ENCODE data around the gene LIPI.
"Not testable (repeated sequence)": the region's sequence is repeated elsewhere in the genome, so short reads cannot be mapped to it uniquely, and the experiment has no call there.

LIPI gene

DNA sequence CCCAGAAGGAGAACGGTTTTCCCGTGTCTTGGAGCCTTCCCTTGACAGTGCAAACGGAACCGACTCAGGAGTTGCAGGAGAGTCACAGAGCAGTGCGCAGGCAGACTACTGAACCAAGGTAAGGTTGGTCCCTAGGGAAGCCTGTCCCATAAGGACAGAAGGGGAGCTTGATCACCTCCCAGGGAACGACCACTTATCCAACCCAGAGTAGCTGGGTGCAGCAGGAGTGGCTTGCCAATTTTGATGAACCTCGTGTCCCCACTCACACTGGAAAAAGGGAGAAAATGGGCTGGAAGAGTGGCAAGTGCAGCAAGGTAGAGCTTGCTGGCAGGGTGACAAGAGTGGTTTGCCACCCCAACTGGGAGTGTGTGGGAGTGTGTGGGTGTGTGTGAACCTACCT, 95.1 kb downstream of the LIPI start:
- no peak for ATAC-seq

GRCh38 chr21:14114251-14114650, 96.5 kb downstream of the LIPI start:
- no peak for ATAC-seq
- TF ChIP-seq TCF4 (CRISPR knock-in tag; IDR thresholded peaks at IDR 0.05; ENCODE audit: borderline replicate concordance) (no peak), ZNF8 (CRISPR knock-in tag; IDR thresholded peaks at IDR 0.05) (no peak), ISL1 (CRISPR knock-in tag; IDR thresholded peaks at IDR 0.05) (no peak), TOX (CRISPR knock-in tag; IDR thresholded peaks at IDR 0.05; ENCODE audit: borderline replicate concordance) (no peak), PPARA (CRISPR knock-in tag; IDR thresholded peaks at IDR 0.05; ENCODE audit: borderline replicate concordance) (no peak), SNAI2 (CRISPR knock-in tag; IDR thresholded peaks at IDR 0.05) (no peak), ESRRG (CRISPR knock-in tag; IDR thresholded peaks at IDR 0.05) (no peak), GLIS3 (CRISPR knock-in tag; IDR thresholded peaks at IDR 0.05) (no peak), CSDC2 (CRISPR knock-in tag; IDR thresholded peaks at IDR 0.05) (no peak)
- TF ChIP-seq, protein P1, sequence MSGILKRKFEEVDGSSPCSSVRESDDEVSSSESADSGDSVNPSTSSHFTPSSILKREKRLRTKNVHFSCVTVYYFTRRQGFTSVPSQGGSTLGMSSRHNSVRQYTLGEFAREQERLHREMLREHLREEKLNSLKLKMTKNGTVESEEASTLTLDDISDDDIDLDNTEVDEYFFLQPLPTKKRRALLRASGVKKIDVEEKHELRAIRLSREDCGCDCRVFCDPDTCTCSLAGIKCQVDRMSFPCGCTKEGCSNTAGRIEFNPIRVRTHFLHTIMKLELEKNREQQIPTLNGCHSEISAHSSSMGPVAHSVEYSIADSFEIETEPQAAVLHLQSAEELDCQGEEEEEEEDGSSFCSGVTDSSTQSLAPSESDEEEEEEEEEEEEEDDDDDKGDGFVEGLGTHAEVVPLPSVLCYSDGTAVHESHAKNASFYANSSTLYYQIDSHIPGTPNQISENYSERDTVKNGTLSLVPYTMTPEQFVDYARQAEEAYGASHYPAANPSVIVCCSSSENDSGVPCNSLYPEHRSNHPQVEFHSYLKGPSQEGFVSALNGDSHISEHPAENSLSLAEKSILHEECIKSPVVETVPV (CRISPR knock-in tag; IDR thresholded peaks at IDR 0.05): no peak

More for the DNA sequence above, 95.1 kb downstream of the LIPI start:
- TF ChIP-seq ISL1 (CRISPR knock-in tag; IDR thresholded peaks at IDR 0.05) (no peak), ZNF565 (CRISPR knock-in tag; conservative IDR thresholded peaks at IDR 0.05; ENCODE audit: low read depth) (no peak), ZFP3 (CRISPR knock-in tag; IDR thresholded peaks at IDR 0.05) (no peak), RARB (CRISPR knock-in tag; IDR thresholded peaks at IDR 0.05) (no peak), ZC3H10 (CRISPR knock-in tag; IDR thresholded peaks at IDR 0.05) (no peak), ZFP30 (CRISPR knock-in tag; IDR thresholded peaks at IDR 0.05) (no peak), POU6F1 (CRISPR knock-in tag; IDR thresholded peaks at IDR 0.05; ENCODE audit: borderline replicate concordance, low read depth) (no peak)
- TF ChIP-seq, protein P1 (CRISPR knock-in tag; IDR thresholded peaks at IDR 0.05): no peak
- TF ChIP-seq, protein P2, sequence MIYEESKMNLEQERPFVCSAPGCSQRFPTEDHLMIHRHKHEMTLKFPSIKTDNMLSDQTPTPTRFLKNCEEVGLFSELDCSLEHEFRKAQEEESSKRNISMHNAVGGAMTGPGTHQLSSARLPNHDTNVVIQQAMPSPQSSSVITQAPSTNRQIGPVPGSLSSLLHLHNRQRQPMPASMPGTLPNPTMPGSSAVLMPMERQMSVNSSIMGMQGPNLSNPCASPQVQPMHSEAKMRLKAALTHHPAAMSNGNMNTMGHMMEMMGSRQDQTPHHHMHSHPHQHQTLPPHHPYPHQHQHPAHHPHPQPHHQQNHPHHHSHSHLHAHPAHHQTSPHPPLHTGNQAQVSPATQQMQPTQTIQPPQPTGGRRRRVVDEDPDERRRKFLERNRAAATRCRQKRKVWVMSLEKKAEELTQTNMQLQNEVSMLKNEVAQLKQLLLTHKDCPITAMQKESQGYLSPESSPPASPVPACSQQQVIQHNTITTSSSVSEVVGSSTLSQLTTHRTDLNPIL (CRISPR knock-in tag; IDR thresholded peaks at IDR 0.05; ENCODE audit: low read depth): no peak

GRCh38 chr21:14104564-14104963, 106.2 kb downstream of the LIPI start:
- ATAC-seq: not testable (repeated sequence)

GRCh38 chr21:14099570-14099969, 111.2 kb downstream of the LIPI start:
- ATAC-seq: no peak
- TF ChIP-seq ZFP30 (CRISPR knock-in tag; IDR thresholded peaks at IDR 0.05) (no peak), ZNF8 (CRISPR knock-in tag; IDR thresholded peaks at IDR 0.05) (no peak), OSR1 (CRISPR knock-in tag; IDR thresholded peaks at IDR 0.05) (no peak), CSDC2 (CRISPR knock-in tag; IDR thresholded peaks at IDR 0.05) (no peak), ESRRG (CRISPR knock-in tag; IDR thresholded peaks at IDR 0.05) (no peak), TCF4 (CRISPR knock-in tag; IDR thresholded peaks at IDR 0.05; ENCODE audit: borderline replicate concordance) (no peak)
- TF ChIP-seq, protein P3, sequence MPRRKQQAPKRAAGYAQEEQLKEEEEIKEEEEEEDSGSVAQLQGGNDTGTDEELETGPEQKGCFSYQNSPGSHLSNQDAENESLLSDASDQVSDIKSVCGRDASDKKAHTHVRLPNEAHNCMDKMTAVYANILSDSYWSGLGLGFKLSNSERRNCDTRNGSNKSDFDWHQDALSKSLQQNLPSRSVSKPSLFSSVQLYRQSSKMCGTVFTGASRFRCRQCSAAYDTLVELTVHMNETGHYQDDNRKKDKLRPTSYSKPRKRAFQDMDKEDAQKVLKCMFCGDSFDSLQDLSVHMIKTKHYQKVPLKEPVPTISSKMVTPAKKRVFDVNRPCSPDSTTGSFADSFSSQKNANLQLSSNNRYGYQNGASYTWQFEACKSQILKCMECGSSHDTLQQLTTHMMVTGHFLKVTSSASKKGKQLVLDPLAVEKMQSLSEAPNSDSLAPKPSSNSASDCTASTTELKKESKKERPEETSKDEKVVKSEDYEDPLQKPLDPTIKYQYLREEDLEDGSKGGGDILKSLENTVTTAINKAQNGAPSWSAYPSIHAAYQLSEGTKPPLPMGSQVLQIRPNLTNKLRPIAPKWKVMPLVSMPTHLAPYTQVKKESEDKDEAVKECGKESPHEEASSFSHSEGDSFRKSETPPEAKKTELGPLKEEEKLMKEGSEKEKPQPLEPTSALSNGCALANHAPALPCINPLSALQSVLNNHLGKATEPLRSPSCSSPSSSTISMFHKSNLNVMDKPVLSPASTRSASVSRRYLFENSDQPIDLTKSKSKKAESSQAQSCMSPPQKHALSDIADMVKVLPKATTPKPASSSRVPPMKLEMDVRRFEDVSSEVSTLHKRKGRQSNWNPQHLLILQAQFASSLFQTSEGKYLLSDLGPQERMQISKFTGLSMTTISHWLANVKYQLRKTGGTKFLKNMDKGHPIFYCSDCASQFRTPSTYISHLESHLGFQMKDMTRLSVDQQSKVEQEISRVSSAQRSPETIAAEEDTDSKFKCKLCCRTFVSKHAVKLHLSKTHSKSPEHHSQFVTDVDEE (CRISPR knock-in tag; IDR thresholded peaks at IDR 0.05): no peak
- TF ChIP-seq, protein P2 (CRISPR knock-in tag; IDR thresholded peaks at IDR 0.05; ENCODE audit: low read depth): no peak
